ENCODE measurements around the gene UMAD1. TPM values are rescaled to one million over a fixed set of nuclear protein-coding genes. Genes with fewer than 3 reads are reported as not detected.

UMAD1 gene
- total RNA-seq, 4 donors from 2014 or later: 5.6 to 13.2 (median 12.1) TPM

DNA sequence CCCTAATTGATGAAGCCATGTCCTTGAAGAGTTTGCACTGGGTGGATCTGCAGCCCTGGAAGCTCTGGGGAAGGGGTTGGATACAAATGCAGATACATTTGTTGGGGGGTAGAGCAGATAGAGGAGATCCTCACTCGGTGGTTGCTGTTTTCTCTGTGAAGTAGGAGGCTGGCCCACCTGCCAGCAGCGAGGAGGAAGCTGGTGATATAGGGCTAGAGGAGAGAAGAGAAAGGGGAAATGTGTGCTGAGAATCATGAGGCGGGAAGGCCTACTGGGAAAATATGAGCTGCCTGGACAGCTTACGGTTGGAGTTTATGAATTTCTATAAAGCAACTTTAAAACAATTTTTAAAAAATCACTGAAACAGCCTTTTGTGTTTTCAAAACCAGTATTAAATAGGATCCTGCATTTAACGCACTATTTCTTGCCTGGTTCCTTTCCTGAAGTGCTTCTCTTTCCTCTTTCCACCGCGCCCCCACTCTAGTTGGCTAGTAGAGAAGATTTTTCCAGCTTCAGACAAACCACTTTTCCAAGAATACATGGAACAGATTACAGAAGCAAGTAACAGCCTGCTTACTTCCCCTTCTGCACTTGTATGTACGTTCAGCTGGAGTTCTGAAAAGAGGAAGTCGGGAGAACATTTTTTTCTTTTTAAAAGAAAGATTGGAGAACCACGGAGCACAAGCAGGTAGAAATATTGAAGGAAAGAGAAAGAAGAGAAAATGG lies 227.5 kb downstream of the UMAD1 start:
- DNase-seq (ENCODE audit: low spot score) (no peak), ATAC-seq (ENCODE audit: low FRiP score) (no peak)

GRCh38 chr7:7868572-7868899 lies 228.0 kb downstream of the UMAD1 start:
- no peak for TF ChIP-seq CTCF (IDR thresholded peaks at IDR 0.05)
- no peak for DNase-seq (ENCODE audit: low spot score)
- no peak for ATAC-seq (ENCODE audit: low FRiP score)

More for the DNA sequence above, 227.5 kb downstream of the UMAD1 start:
- TF ChIP-seq CTCF (IDR thresholded peaks at IDR 0.05): no peak

DNA sequence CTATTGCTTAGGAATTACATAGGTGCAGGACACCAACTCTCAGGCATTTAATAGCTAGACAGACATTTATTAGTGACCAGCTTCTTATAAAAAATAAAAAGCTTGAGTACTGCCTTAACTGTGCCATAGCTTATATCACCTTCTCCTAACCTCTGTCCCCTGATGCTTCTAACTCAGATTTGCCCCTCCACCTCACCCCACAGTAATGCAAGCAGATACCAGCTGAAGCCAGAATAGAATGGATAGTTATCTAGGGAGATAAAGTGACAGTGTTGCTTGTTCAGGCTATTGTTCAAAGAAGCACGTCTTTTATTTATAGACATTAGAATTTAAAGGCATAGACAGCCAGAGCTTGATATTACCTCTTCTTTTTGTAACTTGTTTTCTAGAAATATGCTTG lies 228.5 kb downstream of the UMAD1 start:
- TF ChIP-seq CTCF (IDR thresholded peaks at IDR 0.05): no peak
- no peak for ATAC-seq (ENCODE audit: low FRiP score)
- no peak for DNase-seq (ENCODE audit: low spot score)

DNA sequence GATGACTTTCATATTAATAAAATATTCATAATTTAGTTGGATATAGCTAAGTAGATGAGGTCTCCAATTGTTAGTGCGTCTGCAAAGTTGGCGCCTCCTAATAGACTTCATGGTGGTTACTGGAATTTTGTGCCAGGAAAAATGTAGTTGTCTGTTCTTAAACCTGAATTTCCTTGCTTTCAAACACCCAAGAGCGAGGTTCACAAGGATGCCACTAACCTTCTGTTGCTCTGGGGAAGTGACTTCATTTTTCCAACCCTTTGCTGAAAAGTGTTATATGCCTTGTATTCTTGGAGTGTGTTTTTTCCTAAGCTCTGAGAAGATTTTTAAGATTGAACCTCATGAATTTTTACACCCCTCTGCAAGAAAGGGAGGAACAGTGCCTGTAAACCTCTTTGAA lies 229.1 kb downstream of the UMAD1 start:
- DNase-seq (ENCODE audit: low spot score) (no peak), ATAC-seq (ENCODE audit: low FRiP score) (no peak)

GRCh38 chr7:7870555-7870954 lies 230.0 kb downstream of the UMAD1 start:
- no peak for DNase-seq (ENCODE audit: low spot score)
- no peak for TF ChIP-seq CTCF (IDR thresholded peaks at IDR 0.05)
- ATAC-seq (ENCODE audit: low FRiP score): no peak

More for the DNA sequence above, 229.1 kb downstream of the UMAD1 start:
- no peak for TF ChIP-seq CTCF (IDR thresholded peaks at IDR 0.05)

DNA sequence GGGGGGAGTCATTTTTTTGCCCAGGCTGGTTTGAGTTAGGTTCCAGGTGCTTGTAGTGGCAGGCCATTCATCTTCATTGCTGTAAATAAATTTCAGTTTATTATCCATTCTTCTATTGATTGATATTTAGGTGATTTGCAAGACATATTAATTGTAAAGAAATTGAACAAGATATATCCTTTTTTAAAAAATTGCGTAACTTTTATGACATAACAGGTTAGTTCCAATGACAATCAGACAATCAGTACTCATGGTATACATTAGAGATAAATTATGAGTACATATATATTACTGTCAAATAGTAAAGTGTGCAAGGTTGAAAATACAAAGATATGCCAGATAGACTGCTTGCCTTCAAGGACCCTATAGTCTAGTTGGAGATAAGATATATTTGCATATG lies 235.9 kb downstream of the UMAD1 start:
- no peak for ATAC-seq (ENCODE audit: low FRiP score)
- no peak for DNase-seq (ENCODE audit: low spot score)
- no peak for TF ChIP-seq CTCF (IDR thresholded peaks at IDR 0.05)

GRCh38 chr7:7881581-7881980 lies 241.0 kb downstream of the UMAD1 start:
- DNase-seq (ENCODE audit: low spot score): no peak
- no peak for ATAC-seq (ENCODE audit: low FRiP score)
- no peak for TF ChIP-seq CTCF (IDR thresholded peaks at IDR 0.05)
